ENCODE data around the gene ATXN7L1.
"Not testable (repeated sequence)": the region's sequence is repeated elsewhere in the genome, so short reads cannot be mapped to it uniquely, and the experiment has no call there.

The ATXN7L1 gene

GRCh38 chr7:105802604-105803428, 73.6 kb downstream of the ATXN7L1 start:
- DNase-seq (ENCODE audit: low read depth): no peak

DNA sequence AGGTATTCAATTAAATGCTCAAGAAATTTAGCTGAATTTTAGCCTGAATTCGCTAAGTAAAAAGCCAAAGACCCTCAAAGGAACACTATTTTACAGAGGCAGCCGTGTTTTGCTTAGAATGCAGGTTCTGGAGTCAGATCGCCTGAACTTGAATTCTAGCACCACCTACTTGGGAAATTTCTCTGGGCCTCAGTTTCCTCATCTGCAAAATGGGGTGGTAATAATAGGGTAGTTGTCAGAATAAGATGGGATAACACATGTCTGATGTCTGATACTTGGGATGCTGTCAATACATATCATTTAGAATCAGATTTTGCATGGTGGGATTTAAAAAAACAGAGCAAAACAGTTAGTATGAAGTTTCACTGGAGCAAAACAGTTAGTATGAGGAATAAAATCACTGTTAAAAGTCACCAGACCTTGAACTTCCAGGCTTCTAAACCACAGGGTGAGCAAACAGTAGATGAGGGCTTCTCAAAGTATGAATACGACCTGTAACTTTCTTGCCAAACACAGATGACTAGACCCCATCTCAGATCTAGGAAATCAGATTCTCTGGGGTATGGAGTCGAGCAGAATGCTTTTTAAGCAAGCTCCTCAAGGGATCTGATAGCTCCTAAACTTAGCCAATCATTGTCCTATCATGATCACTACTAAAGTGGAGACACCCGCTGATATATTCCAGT, 75.4 kb downstream of the ATXN7L1 start:
- DNase-seq (ENCODE audit: low read depth): no peak

DNA sequence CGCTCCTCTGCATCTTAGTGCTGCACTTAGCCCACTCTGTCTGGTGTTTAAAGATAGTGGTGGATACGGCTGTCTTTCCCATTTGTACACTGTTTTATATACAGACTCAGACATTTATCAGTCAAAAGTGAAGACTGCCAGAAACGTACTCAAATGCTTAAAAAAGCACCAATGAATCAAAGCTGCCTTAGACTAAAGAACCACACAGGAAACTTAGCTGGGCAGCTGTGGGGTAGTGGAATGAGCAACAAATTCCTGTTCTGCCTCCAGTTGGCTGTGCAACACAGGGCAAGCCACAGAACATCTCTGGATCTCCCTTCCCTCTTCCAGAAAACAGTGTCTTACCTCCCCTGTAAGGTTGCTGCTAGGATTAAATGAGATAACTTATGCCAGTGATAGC, 76.0 kb downstream of the ATXN7L1 start:
- no peak for DNase-seq (ENCODE audit: low read depth)

DNA sequence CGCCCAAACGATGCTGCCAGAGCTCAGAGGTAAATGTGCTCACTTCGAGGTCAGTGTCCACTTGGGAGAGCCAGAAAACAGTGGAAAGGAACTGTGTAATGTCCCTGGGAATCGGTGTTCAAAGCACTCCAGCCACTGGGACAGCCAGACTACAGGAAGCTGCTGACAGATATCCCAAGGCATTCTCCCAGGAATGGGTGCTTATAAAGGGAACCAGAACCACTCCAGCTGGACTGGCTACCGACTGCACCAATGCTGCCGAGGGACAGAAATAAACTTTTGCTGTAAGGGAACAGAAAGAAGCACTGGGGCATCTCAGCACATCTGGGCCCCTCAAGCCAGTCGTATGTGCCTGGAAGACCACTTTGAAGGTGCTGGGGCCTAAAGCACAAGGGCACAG, 76.7 kb downstream of the ATXN7L1 start:
- no peak for DNase-seq (ENCODE audit: low read depth)

- no peak for DNase-seq (ENCODE audit: low read depth)
Observed at GRCh38 chr7:105799006-105799405, 77.4 kb downstream of the ATXN7L1 start.

DNA sequence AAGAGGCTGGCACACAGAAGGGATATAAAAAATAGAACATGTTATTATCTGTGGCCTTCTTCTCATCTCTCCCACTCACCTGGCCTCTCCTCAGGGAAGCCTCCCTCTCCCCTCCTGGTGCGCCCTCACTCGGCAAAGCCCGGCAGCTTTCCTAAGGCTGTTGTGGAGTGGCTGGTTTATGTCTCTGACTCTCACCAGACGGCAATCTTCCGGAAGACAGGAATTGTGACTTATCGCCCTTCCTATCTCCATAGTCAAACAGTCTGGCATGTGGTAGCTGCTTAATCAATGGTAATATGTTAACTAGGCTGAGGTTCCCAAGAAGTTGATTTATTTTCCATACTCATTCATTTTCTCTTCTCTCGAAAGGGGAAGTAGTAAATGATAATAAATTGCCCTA, 78.7 kb downstream of the ATXN7L1 start:
- DNase-seq (ENCODE audit: low read depth): no peak

DNA sequence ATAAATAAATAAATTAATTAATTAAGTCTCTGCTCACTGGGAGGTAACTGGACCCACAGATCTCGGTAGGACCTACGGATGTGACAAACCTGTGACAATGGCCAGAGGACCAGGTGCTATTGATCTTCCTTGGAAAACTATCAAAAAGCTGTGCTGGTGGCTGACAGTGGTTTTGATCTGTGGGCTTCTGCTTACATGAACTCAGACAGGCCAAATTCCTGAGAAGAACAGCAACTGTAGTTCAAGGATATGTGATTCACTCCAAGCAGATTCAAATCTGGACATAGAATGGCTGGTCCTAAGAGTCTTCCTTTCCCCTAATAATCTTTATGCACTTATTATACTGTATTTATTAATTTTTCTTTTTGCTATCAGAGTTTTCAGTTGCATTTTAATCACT, 80.0 kb downstream of the ATXN7L1 start:
- DNase-seq (ENCODE audit: low read depth): no peak

DNA sequence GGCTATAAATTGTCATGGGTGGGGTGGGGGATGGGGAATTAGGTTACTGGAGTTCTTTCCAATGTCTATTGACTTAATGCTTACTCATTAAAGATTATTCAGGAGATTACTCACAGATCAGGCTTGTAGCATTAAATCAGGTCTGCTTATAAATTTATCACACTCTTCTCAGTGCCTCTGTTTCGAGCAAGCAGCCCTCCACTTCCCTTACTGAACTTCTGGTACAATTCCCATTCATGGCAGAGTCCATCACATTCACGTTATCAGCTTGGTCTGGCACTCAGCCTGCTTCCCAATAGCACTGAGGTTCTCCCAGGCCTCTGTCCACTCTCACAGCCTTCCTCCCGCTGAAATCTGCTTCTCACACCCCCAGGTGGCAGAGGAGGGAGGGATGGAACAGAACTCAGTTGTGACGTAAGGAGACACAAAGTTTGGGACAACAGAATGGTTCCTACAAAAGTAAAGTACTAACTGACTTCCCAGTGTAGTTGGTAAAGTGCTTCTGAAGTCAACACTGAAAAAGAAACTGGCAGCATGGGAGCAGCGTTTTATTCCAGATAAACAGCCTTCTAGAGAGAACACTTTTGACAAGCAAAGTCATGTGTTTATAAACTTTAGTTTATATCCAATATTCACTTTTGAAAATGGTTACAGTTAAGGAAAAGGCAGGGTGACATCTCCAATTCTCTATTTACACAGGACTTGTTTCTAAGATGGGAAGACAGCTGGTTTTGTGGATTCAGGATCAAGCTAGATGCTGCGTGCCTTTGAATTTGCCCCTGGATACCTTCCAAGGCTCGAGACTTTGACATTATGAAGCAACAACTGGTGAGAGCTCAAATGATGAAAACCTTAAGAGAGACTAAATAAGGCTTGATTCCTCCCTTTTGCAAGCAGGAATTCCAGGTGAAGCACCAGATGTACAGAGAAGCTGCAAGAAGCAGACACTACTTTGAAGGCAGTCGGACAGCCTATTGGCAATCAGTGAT, 81.4 kb downstream of the ATXN7L1 start:
- peak; percentile 34 for DNase-seq (ENCODE audit: low read depth)

GRCh38 chr7:105792488-105793370, 83.7 kb downstream of the ATXN7L1 start:
- no peak for DNase-seq (ENCODE audit: low read depth)

DNA sequence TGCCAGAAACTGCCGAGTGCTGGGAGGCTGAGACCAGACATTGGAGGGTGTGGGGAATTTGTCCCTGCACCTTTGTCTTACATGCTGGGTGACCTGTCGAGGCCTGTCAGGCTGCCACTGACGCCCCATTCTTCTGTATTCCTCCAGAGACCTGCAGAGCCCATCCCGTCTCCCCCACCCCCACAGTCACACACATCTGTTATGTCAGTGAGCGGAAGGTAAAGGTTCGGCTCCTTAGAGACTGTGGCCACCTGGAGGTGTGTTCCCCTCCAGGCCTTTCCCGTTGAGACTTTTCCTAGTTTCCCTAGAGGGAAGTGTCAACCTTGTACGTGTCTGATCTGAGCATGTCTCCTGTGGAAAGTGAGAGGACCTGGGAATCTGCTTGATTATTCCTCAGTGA, 84.5 kb downstream of the ATXN7L1 start:
- DNase-seq (ENCODE audit: low read depth): no peak

DNA sequence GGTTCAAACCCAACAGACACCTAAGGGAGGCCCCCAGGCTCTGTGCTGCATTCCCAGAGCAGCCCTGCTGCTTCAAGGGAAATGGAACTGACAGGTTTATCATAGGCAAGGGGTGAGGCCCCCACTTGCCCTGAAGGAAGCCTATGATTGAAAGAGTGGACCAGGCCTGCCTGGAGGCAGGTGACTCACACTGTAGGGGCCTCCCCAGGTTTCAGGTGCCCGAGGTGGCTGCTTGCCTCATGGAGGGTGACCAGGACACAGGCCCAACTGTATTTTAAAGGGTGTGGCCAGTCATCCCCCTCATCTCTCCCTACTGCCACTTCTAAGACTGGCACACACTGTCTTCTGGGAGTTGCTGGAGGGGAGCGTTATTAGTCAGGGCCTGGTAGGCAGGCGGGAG, 85.4 kb downstream of the ATXN7L1 start:
- no peak for DNase-seq (ENCODE audit: low read depth)

DNA sequence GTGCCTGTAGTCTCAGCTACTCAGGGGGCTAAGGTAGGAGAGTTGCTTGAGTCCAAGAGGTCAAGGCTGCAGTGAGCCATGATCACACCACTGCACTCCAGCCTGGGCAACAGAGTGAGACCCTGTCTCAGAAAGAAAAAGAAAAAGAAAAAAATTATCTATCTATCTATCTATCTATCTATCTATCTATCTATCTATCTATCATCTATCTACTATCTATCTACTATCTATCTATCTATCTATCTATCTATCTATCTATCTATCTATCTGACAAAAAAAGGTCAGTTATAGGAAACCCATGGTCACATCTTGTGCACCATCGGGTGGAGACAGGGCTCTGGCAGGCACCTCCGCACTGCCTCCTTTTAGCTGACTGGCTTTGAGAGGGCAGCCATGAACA, 85.9 kb downstream of the ATXN7L1 start:
- not testable (repeated sequence) for DNase-seq (ENCODE audit: low read depth)

GRCh38 chr7:105788816-105789349, 87.5 kb downstream of the ATXN7L1 start:
- DNase-seq (ENCODE audit: low read depth): no peak

- DNase-seq (ENCODE audit: low read depth): no peak
Observed at GRCh38 chr7:105788356-105788755, 88.0 kb downstream of the ATXN7L1 start.

- no peak for DNase-seq (ENCODE audit: low read depth)
Observed at GRCh38 chr7:105787793-105788192, 88.6 kb downstream of the ATXN7L1 start.

DNA sequence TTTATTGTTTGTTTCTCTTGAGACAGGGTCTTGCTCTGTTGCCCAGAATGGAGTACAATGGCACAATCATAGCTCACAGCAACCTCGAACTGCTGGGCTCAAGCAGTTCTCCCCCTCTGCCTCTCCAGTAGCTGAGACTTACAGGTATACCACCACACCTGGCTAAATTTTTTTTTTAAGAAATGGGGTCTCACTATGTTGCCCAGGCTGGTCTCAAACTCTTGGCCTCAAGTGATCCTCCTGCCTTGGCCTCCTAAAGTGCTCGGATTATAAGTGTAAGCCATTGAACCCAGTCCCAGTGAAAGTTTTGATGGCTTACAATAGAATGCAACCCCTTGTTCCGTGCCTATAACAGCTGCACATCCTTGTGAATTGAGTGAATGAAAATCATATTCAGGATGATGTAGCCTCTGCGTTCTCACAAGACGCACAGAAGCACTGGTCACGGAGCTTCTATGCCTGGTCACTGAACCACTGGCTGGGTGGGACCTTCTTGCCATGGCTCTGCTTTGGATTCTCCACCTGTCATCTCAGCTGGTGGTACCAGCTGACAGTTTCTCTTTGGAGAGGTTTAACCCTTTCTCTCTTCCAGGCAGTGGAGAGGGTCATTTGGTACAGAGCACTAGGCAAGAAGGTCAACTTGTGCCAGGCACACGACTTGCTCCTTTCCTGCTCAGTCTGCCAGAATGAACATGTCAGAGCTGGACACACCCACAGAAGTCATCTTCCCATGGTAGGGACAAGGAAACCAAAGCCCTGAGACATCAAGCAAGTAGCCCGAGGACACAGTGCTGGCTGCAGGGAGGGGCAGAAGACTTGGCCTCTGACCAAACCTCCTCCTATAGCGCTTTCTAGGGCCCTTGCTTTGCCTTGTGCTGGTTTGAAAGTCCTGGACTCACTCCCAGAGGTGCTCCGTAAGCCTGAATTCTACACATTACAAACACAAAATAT, 89.6 kb downstream of the ATXN7L1 start:
- no peak for DNase-seq (ENCODE audit: low read depth)

- DNase-seq (ENCODE audit: low read depth): peak; percentile 28
Observed at GRCh38 chr7:105782391-105783042, 93.9 kb downstream of the ATXN7L1 start.

GRCh38 chr7:105779856-105780780, 96.3 kb downstream of the ATXN7L1 start:
- no peak for DNase-seq (ENCODE audit: low read depth)

Measured in fibroblast of the conjunctiva (primary cell).